Prostate gland (tissue), 2 donors: ENCODE measurements around the gene PAK1. TPM values are rescaled to one million over a fixed set of nuclear protein-coding genes. Genes with fewer than 3 reads are reported as not detected.

Source experiments
- DNase-seq: peaks from one replicate; pipeline ENCODE4 v3.0.0-alpha.2; 2019; ENCODE audit warnings: low spot score
- H3K27ac ChIP-seq, 2 donors: fragments of 200-600 bp; sonication (generic); 2 replicates each; pipeline ENCODE4 v1.5.1; 2017 to 2019
- H3K27me3 ChIP-seq: fragments of 200-600 bp; sonication (generic); replicated peaks from 2 replicates; pipeline ENCODE4 v1.5.1; 2019; ENCODE audit not compliant: insufficient read depth
- H3K36me3 ChIP-seq, 2 donors: fragments of 200-600 bp; sonication (generic); 1 replicate in 1 of 2; 2 replicates in 1 of 2; pipeline versions ENCODE4 v1.5.1 to v1.8.1; 2017 to 2019
- H3K4me1 ChIP-seq: fragments of 200-600 bp; sonication (generic); replicated peaks from 2 replicates; pipeline ENCODE4 v1.5.1; 2019
- H3K4me3 ChIP-seq, 2 donors: fragments of 200-600 bp; sonication (generic); 2 replicates each; pipeline ENCODE4 v1.5.1; 2017 to 2019
- H3K9me3 ChIP-seq: fragments of 200-600 bp; sonication (generic); 2 replicates; pipeline ENCODE4 v1.5.1; 2017
- POLR2A ChIP-seq: fragments of 450-650 bp; IDR thresholded peaks from one replicate; pipeline ENCODE4 v1.6.1; 2016; ENCODE audit warnings: antibody characterized with exemption, mild to moderate bottlenecking
- POLR2AphosphoS5 ChIP-seq: sonication (generic); formaldehyde crosslinking; IDR thresholded peaks from one replicate; pipeline ENCODE4 v1.6.1; 2017; ENCODE audit warnings: antibody characterized with exemption
- WGBS: methylation state at CpG from one replicate; pipeline ENCODE4 v1.1.5; 2018; 5-methylcytosine and 5-hydroxymethylcytosine counted together
- intact Hi-C: fragments of 100-400 bp; cut with DNase I; formaldehyde crosslinking; loops from one replicate; pipeline ENCODE4 v1.14.2; 2022
- total RNA-seq, 2 donors: library from RNA; depleted of rRNA; stranded (reverse); fragments of >200 nt; gene quantifications; one replicate each; pipeline ENCODE4 v1.1.0, GENCODE V29; 2016
- TF ChIP-seq, protein P1 (sequence below), 4 experiments: fragments of 200-600 bp in 2 of 4; fragments of 450-650 bp in 2 of 4; sonication (generic) in 2 of 4; IDR thresholded peaks; 1 replicate in 3 of 4; 2 replicates in 1 of 4; pipeline ENCODE4 v1.5.1; 2016 to 2019; ENCODE audit warnings: antibody characterized with exemption in 4 of 4, mild to moderate bottlenecking in 2 of 4, moderate library complexity in 2 of 4

The PAK1 gene
- total RNA-seq, 2 donors from 2014 or later = 39.6 to 61.7 TPM

- 83% methylated on average over 7 of the region's 7 CpGs for WGBS
- no peaks in the 10 kb centered on the region for H3K4me1 ChIP-seq
- intact Hi-C loops = no loop called here
- H3K27me3 ChIP-seq = no peaks in the 10 kb centered on the region
- no peak for DNase-seq
- H3K36me3 ChIP-seq = no peaks in the 10 kb centered on the region
- TF ChIP-seq, protein P1, sequence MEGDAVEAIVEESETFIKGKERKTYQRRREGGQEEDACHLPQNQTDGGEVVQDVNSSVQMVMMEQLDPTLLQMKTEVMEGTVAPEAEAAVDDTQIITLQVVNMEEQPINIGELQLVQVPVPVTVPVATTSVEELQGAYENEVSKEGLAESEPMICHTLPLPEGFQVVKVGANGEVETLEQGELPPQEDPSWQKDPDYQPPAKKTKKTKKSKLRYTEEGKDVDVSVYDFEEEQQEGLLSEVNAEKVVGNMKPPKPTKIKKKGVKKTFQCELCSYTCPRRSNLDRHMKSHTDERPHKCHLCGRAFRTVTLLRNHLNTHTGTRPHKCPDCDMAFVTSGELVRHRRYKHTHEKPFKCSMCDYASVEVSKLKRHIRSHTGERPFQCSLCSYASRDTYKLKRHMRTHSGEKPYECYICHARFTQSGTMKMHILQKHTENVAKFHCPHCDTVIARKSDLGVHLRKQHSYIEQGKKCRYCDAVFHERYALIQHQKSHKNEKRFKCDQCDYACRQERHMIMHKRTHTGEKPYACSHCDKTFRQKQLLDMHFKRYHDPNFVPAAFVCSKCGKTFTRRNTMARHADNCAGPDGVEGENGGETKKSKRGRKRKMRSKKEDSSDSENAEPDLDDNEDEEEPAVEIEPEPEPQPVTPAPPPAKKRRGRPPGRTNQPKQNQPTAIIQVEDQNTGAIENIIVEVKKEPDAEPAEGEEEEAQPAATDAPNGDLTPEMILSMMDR (IDR thresholded peaks at IDR 0.05) = no peak
- TF ChIP-seq POLR2A (no peak), POLR2AphosphoS5 (no peak)
- no peaks in the 10 kb centered on the region for H3K9me3 ChIP-seq
- no peak overlapping the region for H3K27ac ChIP-seq
- H3K4me3 ChIP-seq = no peak overlapping the region
Measured at GRCh38 chr11:77444261-77444660, 29.6 kb downstream of the PAK1 start.

DNA sequence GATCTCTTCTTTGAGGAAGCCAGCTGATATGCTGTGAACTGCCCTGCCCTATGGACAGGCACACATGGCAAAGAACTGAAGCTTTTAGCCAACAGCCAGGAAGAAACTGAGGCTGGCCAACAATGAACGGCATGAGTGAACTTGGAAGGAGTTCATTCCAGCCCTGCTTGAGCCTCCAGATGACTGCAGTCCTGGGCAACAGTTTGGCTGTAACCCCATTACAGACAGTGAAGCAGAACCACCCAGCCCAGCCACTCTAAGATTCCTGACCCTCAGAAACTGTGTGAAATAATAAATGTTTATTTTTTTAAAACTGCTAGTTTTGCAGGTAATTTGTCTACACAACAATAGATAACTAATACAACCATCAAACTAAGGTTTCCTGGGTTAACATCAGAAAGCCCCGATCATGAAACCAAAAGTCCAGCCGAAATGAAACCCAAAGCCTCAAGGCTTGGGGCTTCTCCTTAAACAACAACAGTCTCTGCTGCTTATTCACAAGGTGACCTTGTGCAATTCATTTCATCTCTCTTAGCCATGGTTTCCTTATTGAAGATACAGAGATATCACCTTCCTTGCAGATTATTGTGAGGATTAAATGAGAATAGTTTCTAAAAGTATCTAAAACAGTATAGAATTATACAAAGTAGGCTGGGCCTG is 31.4 kb downstream of the PAK1 start:
- no peak for DNase-seq
- no peak overlapping the region for H3K27ac ChIP-seq
- intact Hi-C loops = no loop called here
- H3K4me3 ChIP-seq = no peak overlapping the region
- H3K4me1 ChIP-seq = no peaks in the 10 kb centered on the region
- H3K27me3 ChIP-seq = no peaks in the 10 kb centered on the region
- no peaks in the 10 kb centered on the region for H3K36me3 ChIP-seq
- no peaks in the 10 kb centered on the region for H3K9me3 ChIP-seq
- TF ChIP-seq POLR2AphosphoS5 (no peak), POLR2A (no peak)
- TF ChIP-seq, protein P1 (IDR thresholded peaks at IDR 0.05) = no peak
- WGBS = 80% methylated on average over 3 of the region's 3 CpGs

GRCh38 chr11:77441426-77441825 is 32.5 kb downstream of the PAK1 start:
- TF ChIP-seq POLR2A (no peak), POLR2AphosphoS5 (no peak)
- TF ChIP-seq, protein P1 (IDR thresholded peaks at IDR 0.05) = no peak
- H3K9me3 ChIP-seq = no peaks in the 10 kb centered on the region
- intact Hi-C loops = no loop called here
- H3K4me1 ChIP-seq = no peaks in the 10 kb centered on the region
- H3K27me3 ChIP-seq = no peaks in the 10 kb centered on the region
- WGBS = 89% methylated on average over 1 of the region's 1 CpG
- H3K4me3 ChIP-seq = no peak overlapping the region
- no peaks in the 10 kb centered on the region for H3K36me3 ChIP-seq
- no peak for DNase-seq
- H3K27ac ChIP-seq = no peak overlapping the region

DNA sequence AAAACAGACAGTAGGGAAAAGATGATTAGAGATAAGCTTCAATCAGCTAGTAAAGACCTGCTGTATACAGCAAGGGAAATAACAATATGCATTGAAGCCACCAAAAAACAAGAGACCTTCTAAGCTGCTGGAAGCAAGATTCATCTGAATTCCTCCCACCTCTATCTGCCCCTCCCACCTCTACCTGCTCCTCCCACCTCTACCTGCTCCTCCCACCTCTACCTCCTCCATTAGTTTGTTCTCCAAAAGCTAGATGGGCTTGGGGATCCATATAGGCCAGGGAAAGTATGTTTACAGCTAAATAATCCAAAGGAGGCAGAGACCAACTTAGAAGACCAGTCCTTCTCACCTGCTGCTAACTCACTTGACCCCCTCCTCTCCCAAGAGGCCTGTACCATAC is 33.2 kb downstream of the PAK1 start:
- DNase-seq = no peak

DNA sequence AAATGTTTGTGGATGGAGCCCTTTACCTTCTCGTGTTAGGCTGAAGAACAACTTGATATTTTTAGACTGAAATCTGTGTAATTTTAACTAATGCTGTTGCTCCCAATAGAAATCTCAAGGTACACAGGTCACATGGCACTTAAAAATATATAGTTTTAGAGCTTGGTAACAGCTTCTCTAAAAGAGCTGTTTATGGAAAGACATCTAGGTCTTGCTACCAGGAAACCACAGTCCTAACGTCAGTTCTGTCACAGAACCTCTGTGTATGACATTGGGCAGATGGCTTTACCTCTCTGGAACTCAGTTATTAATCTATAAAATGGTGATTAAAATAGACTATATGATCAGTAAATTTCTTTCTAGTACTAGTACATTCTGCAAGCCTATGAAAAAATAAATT is 35.4 kb downstream of the PAK1 start:
- no peak for TF ChIP-seq POLR2A
- no peak for TF ChIP-seq POLR2AphosphoS5
- TF ChIP-seq, protein P1 (IDR thresholded peaks at IDR 0.05) = no peak
- H3K4me3 ChIP-seq = no peak overlapping the region
- no peaks in the 10 kb centered on the region for H3K9me3 ChIP-seq
- no peaks in the 10 kb centered on the region for H3K27me3 ChIP-seq
- no peaks in the 10 kb centered on the region for H3K4me1 ChIP-seq
- H3K36me3 ChIP-seq = no peaks in the 10 kb centered on the region
- intact Hi-C loops = no loop called here
- no peak for DNase-seq
- no peak overlapping the region for H3K27ac ChIP-seq
- 88% methylated on average over 2 of the region's 2 CpGs for WGBS

More for the DNA sequence above, 33.2 kb downstream of the PAK1 start:
- no peak overlapping the region for H3K4me3 ChIP-seq
- intact Hi-C loops = no loop called here
- no peaks in the 10 kb centered on the region for H3K9me3 ChIP-seq
- no peaks in the 10 kb centered on the region for H3K36me3 ChIP-seq
- H3K27ac ChIP-seq = no peak overlapping the region
- no peaks in the 10 kb centered on the region for H3K4me1 ChIP-seq
- TF ChIP-seq, protein P1 (IDR thresholded peaks at IDR 0.05) = no peak
- TF ChIP-seq POLR2A (no peak), POLR2AphosphoS5 (no peak)
- no peaks in the 10 kb centered on the region for H3K27me3 ChIP-seq
